Measurements from ENCODE around the gene PRRX1.

DNA sequence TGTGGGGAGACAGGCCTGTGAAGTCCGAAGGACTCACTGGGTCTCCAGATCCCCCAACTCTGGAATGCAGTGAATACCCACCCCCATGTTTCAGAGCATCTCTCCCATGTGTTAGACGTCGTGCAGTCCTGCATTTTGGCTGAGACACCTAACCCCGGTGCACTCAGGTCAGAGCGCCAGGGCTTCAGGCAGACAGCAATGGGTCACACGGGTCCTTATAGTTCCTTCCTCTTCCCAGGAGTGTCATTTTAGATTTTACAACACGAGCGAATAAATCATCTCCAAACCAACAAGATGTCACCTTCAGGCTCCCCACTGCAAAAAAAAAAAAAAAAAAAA lies 5.1 kb downstream of the PRRX1 start:
- no peak for TF ChIP-seq POLR2A (IDR thresholded peaks at IDR 0.05; ENCODE audit: low read length)
- TF ChIP-seq GATA1 (IDR thresholded peaks at IDR 0.05; ENCODE audit: low read depth, low read length) = no peak

Measured in erythroblast (primary cell).